SK-N-SH (cell line): Measurements from ENCODE around the gene ADGRL3. TPM values are rescaled to one million over a fixed set of nuclear protein-coding genes. Genes with fewer than 3 reads are reported as not detected.

ENCODE experiments used
- CTCF ChIA-PET: fragments of 300-600, 350-600 bp; formaldehyde crosslinking; extraction: SDS; loops from one replicate; lab custom pipeline; 2021; lab: Yijun Ruan, JAX
- POLR2A ChIA-PET: fragments of 350-600 bp; sonication (Branson Sonifier 250); formaldehyde crosslinking; extraction: SDS; loops from one replicate; lab custom pipeline; 2020; ENCODE audit warnings: antibody characterized with exemption, inconsistent platforms; lab: Yijun Ruan, JAX
- DNase-seq: peaks from one replicate; pipeline ENCODE4 v3.0.0; 2012
- H2AFZ ChIP-seq: fragments of 200-600 bp; sonication (generic); 2 replicates; pipeline ENCODE4 v1.8.1; 2016; ENCODE audit warnings: antibody characterized with exemption, mild to moderate bottlenecking, low read depth
- H3F3A ChIP-seq: fragments of 200-600 bp; sonication (generic); replicated peaks from 2 replicates; pipeline ENCODE3; 2016; ENCODE audit warnings: antibody characterized with exemption, mild to moderate bottlenecking; ENCODE audit not compliant: insufficient read depth
- H3K27ac ChIP-seq, 2 experiments: fragments of 200-500 bp in 1 of 2; fragments of 200-600 bp in 1 of 2; sonication (Bioruptor generic) in 1 of 2; sonication (generic), shearing (Covaris generic) in 1 of 2; 2 replicates each; pipeline versions ENCODE4 v1.5.1 to v1.6.1; 2014 to 2016; ENCODE audit warnings: low read depth in 2 of 2, inconsistent platforms in 1 of 2, low read length in 1 of 2, mild to moderate bottlenecking in 1 of 2, mixed read lengths in 1 of 2
- H3K27me3 ChIP-seq: fragments of 200-600 bp; sonication (generic), shearing (Covaris generic); 2 replicates; pipeline ENCODE4 v1.6.1; 2016; ENCODE audit warnings: mixed run types; ENCODE audit not compliant: insufficient read depth
- H3K36me3 ChIP-seq, 2 experiments: fragments of 200-500 bp in 1 of 2; fragments of 200-600 bp in 1 of 2; sonication (Bioruptor generic) in 1 of 2; sonication (generic) in 1 of 2; replicated peaks in 1 of 2; 2 replicates each; pipeline versions ENCODE3 to v1.5.1; 2014 to 2016; ENCODE audit warnings: low read length in 1 of 2, mild to moderate bottlenecking in 1 of 2; ENCODE audit not compliant: insufficient read depth in 2 of 2, control insufficient read depth in 1 of 2
- H3K4me1 ChIP-seq, 2 experiments: fragments of 200-500 bp in 1 of 2; fragments of 200-600 bp in 1 of 2; sonication (Bioruptor generic) in 1 of 2; sonication (generic), shearing (Covaris generic) in 1 of 2; 2 replicates each; pipeline versions ENCODE4 v1.5.1 to v1.6.1; 2014 to 2016; ENCODE audit warnings: low read depth in 1 of 2, low read length in 1 of 2, mixed run types in 1 of 2; ENCODE audit not compliant: insufficient read depth in 2 of 2, control insufficient read depth in 1 of 2
- H3K4me2 ChIP-seq: fragments of 200-600 bp; sonication (generic), shearing (Covaris generic); 2 replicates; pipeline ENCODE4 v1.6.1; 2017; ENCODE audit warnings: mixed run types
- H3K4me3 ChIP-seq, 2 experiments: fragments of 200-500 bp in 1 of 2; fragments of 200-600 bp in 1 of 2; sonication (Bioruptor generic) in 1 of 2; sonication (generic), shearing (Covaris generic) in 1 of 2; 2 replicates each; pipeline versions ENCODE4 v1.5.1 to v1.8.1; 2014 to 2016; ENCODE audit warnings: low read depth in 2 of 2, inconsistent platforms in 1 of 2, low read length in 1 of 2, mild to moderate bottlenecking in 1 of 2, mixed read lengths in 1 of 2, moderate library complexity in 1 of 2
- H3K79me2 ChIP-seq: fragments of 200-600 bp; sonication (generic); 2 replicates; pipeline ENCODE4 v1.8.1; 2017; ENCODE audit warnings: mild to moderate bottlenecking; ENCODE audit not compliant: insufficient read depth
- H3K9ac ChIP-seq: fragments of 200-600 bp; sonication (generic); 2 replicates; pipeline ENCODE4 v1.6.1; 2017; ENCODE audit warnings: mixed run types
- H3K9me2 ChIP-seq: fragments of 200-600 bp; sonication (generic); 2 replicates; pipeline ENCODE4 v1.6.1; 2017; ENCODE audit warnings: mixed run types
- H3K9me3 ChIP-seq: fragments of 200-600 bp; sonication (generic); 2 replicates; pipeline ENCODE4 v1.6.1; 2017; ENCODE audit warnings: mixed run types, mild to moderate bottlenecking, moderate library complexity
- H4K20me1 ChIP-seq: fragments of 200-600 bp; sonication (generic); 2 replicates; pipeline ENCODE4 v1.6.1; 2017; ENCODE audit warnings: mild to moderate bottlenecking, mixed run types; ENCODE audit not compliant: insufficient read depth
- CHD2 ChIP-seq: fragments of 150-350 bp; IDR thresholded peaks from 2 replicates; pipeline ENCODE4 v1.6.1; 2018; ENCODE audit warnings: low read length; ENCODE audit not compliant: partially characterized antibody
- CTCF ChIP-seq: fragments of 200-600 bp; sonication (generic); IDR thresholded peaks from 2 replicates; pipeline ENCODE4 v1.6.1; 2017; ENCODE audit warnings: antibody characterized with exemption, mild to moderate bottlenecking, moderate library complexity
- ELF1 ChIP-seq: IDR thresholded peaks from 2 replicates; pipeline ENCODE4 v1.4.0; 2012
- EP300 ChIP-seq, 2 experiments: IDR thresholded peaks; 2 replicates each; pipeline versions ENCODE4 v1.4.0 to v1.6.1; 2012; ENCODE audit warnings: borderline replicate concordance in 1 of 2, low read depth in 1 of 2, low read length in 1 of 2
- EZH2phosphoT487 ChIP-seq: fragments of 200-600 bp; sonication (generic); IDR thresholded peaks from 2 replicates; pipeline ENCODE4 v1.6.1; 2017; ENCODE audit warnings: low read depth, mixed run types, mild to moderate bottlenecking, antibody characterized with exemption, moderate library complexity, borderline replicate concordance
- FOXJ3 ChIP-seq: sonication (generic); formaldehyde crosslinking; IDR thresholded peaks from 2 replicates; pipeline ENCODE4 v1.5.1; 2020; ENCODE audit warnings: mild to moderate bottlenecking, missing genetic modification reagents
- FOXM1 ChIP-seq: IDR thresholded peaks from 2 replicates; pipeline ENCODE4 v1.4.0; 2012; ENCODE audit warnings: low read depth, mild to moderate bottlenecking
- GABPA ChIP-seq: IDR thresholded peaks from 2 replicates; pipeline ENCODE4 v1.4.0; 2012; ENCODE audit warnings: low read depth, mild to moderate bottlenecking
- GATA2 ChIP-seq: sonication (generic); formaldehyde crosslinking; IDR thresholded peaks from 2 replicates; pipeline ENCODE4 v1.5.0; 2020; ENCODE audit warnings: mild to moderate bottlenecking, missing genetic modification reagents
- MXI1 ChIP-seq: IDR thresholded peaks from 2 replicates; pipeline ENCODE4 v1.6.1; 2012; ENCODE audit warnings: mild to moderate bottlenecking, low read depth, low read length, improper control_type of control experiment
- NFIC ChIP-seq: IDR thresholded peaks from 2 replicates; pipeline ENCODE4 v1.4.0; 2012; ENCODE audit warnings: borderline replicate concordance
- POLR2AphosphoS5 ChIP-seq: IDR thresholded peaks from 2 replicates; pipeline ENCODE4 v1.6.1; 2012; ENCODE audit warnings: low read depth, low read length
- RAD21 ChIP-seq: IDR thresholded peaks from 2 replicates; pipeline ENCODE4 v1.6.1; 2012; ENCODE audit warnings: mild to moderate bottlenecking, low read length
- RCOR1 ChIP-seq: fragments of 150-350 bp; IDR thresholded peaks from 2 replicates; pipeline ENCODE4 v1.6.1; 2017; ENCODE audit warnings: antibody characterized with exemption, low read length
- SIN3A ChIP-seq: IDR thresholded peaks from 2 replicates; pipeline ENCODE4 v1.6.1; 2012; ENCODE audit warnings: low read depth, mild to moderate bottlenecking, low read length, moderate library complexity, borderline replicate concordance
- SMC3 ChIP-seq: IDR thresholded peaks from 2 replicates; pipeline ENCODE4 v1.6.1; 2012; ENCODE audit warnings: low read depth, low read length, improper control_type of control experiment
- TAF1 ChIP-seq: IDR thresholded peaks from 2 replicates; pipeline ENCODE4 v1.6.1; 2012; ENCODE audit warnings: low read depth, mild to moderate bottlenecking, low read length, moderate library complexity, borderline replicate concordance
- TCF12 ChIP-seq: IDR thresholded peaks from 2 replicates; pipeline ENCODE4 v1.4.0; 2012
- TEAD4 ChIP-seq: IDR thresholded peaks from 2 replicates; pipeline ENCODE4 v1.4.0; 2012; ENCODE audit warnings: mild to moderate bottlenecking, borderline replicate concordance; ENCODE audit not compliant: insufficient read depth
- USF1 ChIP-seq: IDR thresholded peaks from 2 replicates; pipeline ENCODE4 v1.4.0; 2012; ENCODE audit warnings: low read depth, borderline replicate concordance
- YY1 ChIP-seq: IDR thresholded peaks from 2 replicates; pipeline ENCODE4 v1.4.0; 2012; ENCODE audit warnings: low read depth, mild to moderate bottlenecking
- ZBTB33 ChIP-seq: IDR thresholded peaks from 2 replicates; pipeline ENCODE4 v1.4.0; 2012; ENCODE audit warnings: low read depth, borderline replicate concordance
- WGBS: methylation state at CpG from one replicate; pipeline ENCODE4 v1.1.6; 2017; ENCODE audit warnings: low lambda C conversion rate; 5-methylcytosine and 5-hydroxymethylcytosine counted together
- polyA plus RNA-seq, 3 experiments: library from polyadenylated mRNA; depleted of rRNA; stranded (reverse); fragments of >200 nt; gene quantifications; 2 replicates each; pipeline ENCODE4 v1.2.3, GENCODE V29; 2012

The ADGRL3 gene
- polyA plus RNA-seq, 1 of the 3 experiments (the other 2 are of a cell fraction): 0.03 TPM

GRCh38 chr4:61938250-61938846 is 738.2 kb downstream of the ADGRL3 start:
- 40% methylated on average over 5 of the region's 5 CpGs for WGBS
- POLR2A ChIA-PET: no interaction called here
- no peak for TF ChIP-seq EZH2phosphoT487
- peak; percentile 74 for TF ChIP-seq FOXJ3
- TF ChIP-seq GATA2 (CRISPR knock-in tag): peak; percentile 97
- TF ChIP-seq MXI1: peak; percentile 79
- no peak for TF ChIP-seq TAF1
- TF ChIP-seq RCOR1: peak; percentile 67
- TF ChIP-seq CHD2: peak; percentile 71
- TF ChIP-seq TEAD4: 0 out of 2 replicates have a peak, but pooled peaks have one; percentile 27
- TF ChIP-seq TCF12: 0 out of 2 replicates have a peak, but pooled peaks have one; percentile 28
- peak; percentile 55 for TF ChIP-seq GABPA
- peak in 1 of 2 experiments; percentile 88; a peak in 2 of 4 replicates for TF ChIP-seq EP300 (IDR thresholded peaks at IDR 0.05; ENCODE audit: borderline replicate concordance in 1 of 2, low read depth in 1 of 2, low read length in 1 of 2)
- TF ChIP-seq RAD21: peak; percentile 51
- peak; percentile 56 for TF ChIP-seq ELF1
- TF ChIP-seq YY1: no peak

DNA sequence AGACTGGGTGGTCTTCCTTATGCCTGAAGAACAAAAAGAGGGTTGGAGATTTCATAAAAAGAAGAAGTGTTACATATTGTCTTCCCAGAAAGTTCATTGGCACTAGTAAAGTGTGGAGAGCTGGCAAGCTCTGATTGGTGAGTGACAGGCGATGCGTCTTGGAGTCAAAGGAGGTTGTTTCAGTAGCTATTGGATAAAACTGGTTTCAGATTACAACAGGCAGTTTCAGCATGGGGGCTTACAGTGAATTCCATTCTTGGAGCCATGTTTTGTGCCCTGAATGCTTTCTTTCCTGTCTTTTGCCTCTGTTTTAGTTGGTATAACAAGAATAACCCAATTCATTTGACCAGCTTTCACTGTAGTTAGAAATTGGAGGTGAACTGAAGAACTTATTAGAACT is 750.5 kb downstream of the ADGRL3 start:
- no peaks in the 10 kb centered on the region for H4K20me1 ChIP-seq
- H3K9me3 ChIP-seq: no peaks in the 10 kb centered on the region
- DNase-seq: no peak
- ChIA-PET POLR2A (no interaction called here), CTCF (no interaction called here)
- no peak overlapping the region for H3K4me3 ChIP-seq
- no peaks in the 10 kb centered on the region for H3K27me3 ChIP-seq
- H3K4me2 ChIP-seq: no peak overlapping the region
- no peak overlapping the region for H2AFZ ChIP-seq
- H3K27ac ChIP-seq: no peak overlapping the region
- no peaks in the 10 kb centered on the region for H3K9me2 ChIP-seq
- H3K36me3 ChIP-seq: no peaks in the 10 kb centered on the region
- H3K4me1 ChIP-seq: no peaks in the 10 kb centered on the region
- no peaks in the 10 kb centered on the region for H3F3A ChIP-seq
- TF ChIP-seq GATA2 (CRISPR knock-in tag) (no peak), FOXM1 (no peak), SIN3A (no peak), ELF1 (no peak), POLR2AphosphoS5 (no peak), RCOR1 (no peak), NFIC (no peak), MXI1 (no peak), USF1 (no peak), YY1 (no peak), CTCF (no peak), TEAD4 (no peak), ZBTB33 (no peak), CHD2 (no peak), SMC3 (no peak)
- no peaks in the 10 kb centered on the region for H3K79me2 ChIP-seq
- no peak overlapping the region for H3K9ac ChIP-seq
- WGBS: 83% methylated on average over 2 of the region's 2 CpGs

More at GRCh38 chr4:61938250-61938846, 738.2 kb downstream of the ADGRL3 start:
- Histone ChIP-seq H3K4me2 (peak overlapping the region; percentile 24; the same call in 1 of the 2 replicates), H3K79me2 (no peaks in the 10 kb centered on the region), H3K4me1 (no peaks in the 10 kb centered on the region; a peak in 2 of 4 replicates), H3K27me3 (no peaks in the 10 kb centered on the region), H3K36me3 (no peaks in the 10 kb centered on the region), H4K20me1 (no peaks in the 10 kb centered on the region), H2AFZ (peak overlapping the region; percentile 49; the same call in 1 of the 2 replicates), H3K4me3 (peak overlapping the region in 1 of 2 experiments; percentile 17; a peak in 2 of 4 replicates), H3K27ac (peak overlapping the region in 1 of 2 experiments; percentile 74; a peak in 2 of 4 replicates), H3K9me2 (no peaks in the 10 kb centered on the region), H3K9me3 (no peaks in the 10 kb centered on the region), H3F3A (no peaks in the 10 kb centered on the region), H3K9ac (no peak overlapping the region)
- CTCF ChIA-PET: no interaction called here
- DNase-seq: peak; percentile 64
